Smooth muscle cell (in vitro differentiated cells): ENCODE measurements around the gene CDRT4. TPM values are rescaled to one million over a fixed set of nuclear protein-coding genes. Genes with fewer than 3 reads are reported as not detected.

Source experiments
- DNase-seq: peaks from one replicate; lab custom pipeline; 2025; ENCODE audit not compliant: unreplicated experiment; lab: John Stamatoyannopoulos, UW
- H2AFZ ChIP-seq: fragments of 200-600 bp; sonication (generic); 2 replicates; pipeline ENCODE4 v1.6.0; 2016; ENCODE audit warnings: antibody characterized with exemption, low read depth, mild to moderate bottlenecking
- H3F3A ChIP-seq: fragments of 200-600 bp; sonication (generic); 2 replicates; pipeline ENCODE4 v1.6.0; 2017; ENCODE audit warnings: antibody characterized with exemption, low read depth
- H3K27ac ChIP-seq: fragments of 200-600 bp; sonication (generic); 2 replicates; pipeline ENCODE4 v1.5.1; 2016; ENCODE audit warnings: low read depth, mild to moderate bottlenecking
- H3K27me3 ChIP-seq: fragments of 200-600 bp; sonication (generic); 2 replicates; pipeline ENCODE4 v1.6.1; 2016; ENCODE audit warnings: low read depth, mild to moderate bottlenecking
- H3K36me3 ChIP-seq: fragments of 200-600 bp; sonication (generic); 2 replicates; pipeline ENCODE4 v1.5.1; 2016; ENCODE audit warnings: low read depth
- H3K4me1 ChIP-seq: fragments of 200-600 bp; sonication (generic); 2 replicates; pipeline ENCODE4 v1.5.1; 2016; ENCODE audit warnings: low read depth
- H3K4me2 ChIP-seq: fragments of 200-600 bp; sonication (generic); 2 replicates; pipeline ENCODE4 v1.6.0; 2016; ENCODE audit warnings: mild to moderate bottlenecking
- H3K4me3 ChIP-seq: fragments of 200-600 bp; sonication (generic); 2 replicates; pipeline ENCODE4 v1.5.1; 2016; ENCODE audit warnings: mild to moderate bottlenecking
- H3K79me2 ChIP-seq: fragments of 200-600 bp; sonication (generic); 2 replicates; pipeline ENCODE4 v1.6.0; 2016; ENCODE audit warnings: low read depth, mild to moderate bottlenecking
- H3K9ac ChIP-seq: fragments of 200-600 bp; sonication (generic); 2 replicates; pipeline ENCODE4 v1.6.0; 2016; ENCODE audit warnings: low read depth
- H3K9me3 ChIP-seq: fragments of 200-600 bp; sonication (generic); replicated peaks from 2 replicates; pipeline ENCODE4 v1.5.1; 2016; ENCODE audit warnings: low read depth
- H4K20me1 ChIP-seq: fragments of 200-600 bp; sonication (generic); 2 replicates; pipeline ENCODE4 v1.6.0; 2016; ENCODE audit warnings: low read depth
- WGBS: methylation state at CpG from one replicate; pipeline ENCODE4 v1.1.7; 2016; ENCODE audit warnings: low lambda C conversion rate; 5-methylcytosine and 5-hydroxymethylcytosine counted together
- polyA plus RNA-seq: library from polyadenylated mRNA; unstranded; fragments of >200 nt; fragmentation: Nextera tagmentation; extraction: Ambion mirVana; gene quantifications from 2 replicates; pipeline ENCODE4 v1.2.1, GENCODE V29; 2016
- total RNA-seq: library from RNA; depleted of rRNA; stranded (reverse); fragments of >200 nt; gene quantifications from 2 replicates; pipeline ENCODE4 v1.2.3, GENCODE V29; 2014
- TF ChIP-seq, protein P1 (sequence below): fragments of 200-600 bp; sonication (generic); IDR thresholded peaks from 2 replicates; pipeline ENCODE4 v1.5.1; 2017; ENCODE audit warnings: borderline replicate concordance, mild to moderate bottlenecking, antibody characterized with exemption; ENCODE audit not compliant: insufficient read depth, poor library complexity, severe bottlenecking

Gene CDRT4
- total and polyA plus RNA-seq, 2 experiments from 2014 or later: 0.45 to 4.2 TPM

DNA sequence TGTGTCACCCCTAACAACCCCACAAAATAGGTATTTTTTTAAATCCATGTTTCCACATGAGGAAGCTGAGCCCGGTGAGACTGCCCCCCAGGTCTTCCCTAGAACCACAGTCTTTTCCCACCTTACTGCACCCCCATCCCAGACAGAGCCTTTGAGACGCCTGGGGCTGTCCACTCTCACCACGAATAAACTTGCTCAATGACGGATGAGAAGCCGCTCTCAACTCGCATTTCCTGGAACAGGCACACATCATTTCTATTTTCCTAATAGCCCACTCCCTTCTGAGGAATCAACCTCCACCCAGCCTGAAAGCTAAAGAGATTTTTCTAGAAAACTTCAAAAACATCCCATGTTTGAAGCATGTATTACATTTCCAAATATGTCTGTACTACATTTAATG is 14.1 kb upstream of the CDRT4 start:
- H3K9ac ChIP-seq: no peak overlapping the region
- no peak overlapping the region for H3K27ac ChIP-seq
- WGBS: 95% methylated on average over 6 of the region's 6 CpGs
- no peaks in the 10 kb centered on the region for H4K20me1 ChIP-seq
- no peak overlapping the region for H3K4me3 ChIP-seq
- H3K36me3 ChIP-seq: no peaks in the 10 kb centered on the region
- H3K79me2 ChIP-seq: no peaks in the 10 kb centered on the region
- no peak for DNase-seq
- no peaks in the 10 kb centered on the region for H3K4me1 ChIP-seq
- TF ChIP-seq, protein P1, sequence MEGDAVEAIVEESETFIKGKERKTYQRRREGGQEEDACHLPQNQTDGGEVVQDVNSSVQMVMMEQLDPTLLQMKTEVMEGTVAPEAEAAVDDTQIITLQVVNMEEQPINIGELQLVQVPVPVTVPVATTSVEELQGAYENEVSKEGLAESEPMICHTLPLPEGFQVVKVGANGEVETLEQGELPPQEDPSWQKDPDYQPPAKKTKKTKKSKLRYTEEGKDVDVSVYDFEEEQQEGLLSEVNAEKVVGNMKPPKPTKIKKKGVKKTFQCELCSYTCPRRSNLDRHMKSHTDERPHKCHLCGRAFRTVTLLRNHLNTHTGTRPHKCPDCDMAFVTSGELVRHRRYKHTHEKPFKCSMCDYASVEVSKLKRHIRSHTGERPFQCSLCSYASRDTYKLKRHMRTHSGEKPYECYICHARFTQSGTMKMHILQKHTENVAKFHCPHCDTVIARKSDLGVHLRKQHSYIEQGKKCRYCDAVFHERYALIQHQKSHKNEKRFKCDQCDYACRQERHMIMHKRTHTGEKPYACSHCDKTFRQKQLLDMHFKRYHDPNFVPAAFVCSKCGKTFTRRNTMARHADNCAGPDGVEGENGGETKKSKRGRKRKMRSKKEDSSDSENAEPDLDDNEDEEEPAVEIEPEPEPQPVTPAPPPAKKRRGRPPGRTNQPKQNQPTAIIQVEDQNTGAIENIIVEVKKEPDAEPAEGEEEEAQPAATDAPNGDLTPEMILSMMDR: no peak
- H3K9me3 ChIP-seq: no peaks in the 10 kb centered on the region
- H3K27me3 ChIP-seq: no peaks in the 10 kb centered on the region
- H2AFZ ChIP-seq: no peak overlapping the region
- H3F3A ChIP-seq: peaks cover 3% of the 10 kb centered on the region
- no peak overlapping the region for H3K4me2 ChIP-seq

DNA sequence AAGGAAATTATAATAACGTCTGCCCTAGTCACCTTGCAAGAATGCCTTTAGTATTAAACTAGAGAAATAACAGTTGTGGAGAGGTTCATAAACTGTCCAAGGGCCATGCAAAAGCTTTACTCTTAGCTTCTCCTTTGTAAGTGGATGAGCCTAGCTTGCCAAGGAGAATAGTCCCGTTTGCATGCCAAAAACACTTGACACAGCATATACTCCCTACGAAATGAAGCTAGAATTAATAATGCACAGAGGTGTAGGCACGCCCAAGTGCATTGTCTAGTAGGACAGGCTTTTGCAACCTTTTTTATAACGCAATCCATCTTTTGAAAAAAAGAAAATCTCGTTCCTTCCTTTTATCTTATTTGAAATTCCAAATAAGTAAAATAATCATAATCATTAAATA is 12.8 kb upstream of the CDRT4 start:
- H2AFZ ChIP-seq: no peak overlapping the region
- no peaks in the 10 kb centered on the region for H3K27me3 ChIP-seq
- H3K9ac ChIP-seq: no peak overlapping the region
- no peak overlapping the region for H3K4me3 ChIP-seq
- H3K79me2 ChIP-seq: no peaks in the 10 kb centered on the region
- H4K20me1 ChIP-seq: no peaks in the 10 kb centered on the region
- WGBS: 94% methylated on average over 6 of the region's 6 CpGs
- H3K9me3 ChIP-seq: no peaks in the 10 kb centered on the region
- TF ChIP-seq, protein P1: no peak
- peaks cover 3% of the 10 kb centered on the region for H3F3A ChIP-seq
- H3K27ac ChIP-seq: no peak overlapping the region
- no peaks in the 10 kb centered on the region for H3K4me1 ChIP-seq
- no peak for DNase-seq
- peak overlapping the region; percentile 4 for H3K4me2 ChIP-seq
- no peaks in the 10 kb centered on the region for H3K36me3 ChIP-seq

DNA sequence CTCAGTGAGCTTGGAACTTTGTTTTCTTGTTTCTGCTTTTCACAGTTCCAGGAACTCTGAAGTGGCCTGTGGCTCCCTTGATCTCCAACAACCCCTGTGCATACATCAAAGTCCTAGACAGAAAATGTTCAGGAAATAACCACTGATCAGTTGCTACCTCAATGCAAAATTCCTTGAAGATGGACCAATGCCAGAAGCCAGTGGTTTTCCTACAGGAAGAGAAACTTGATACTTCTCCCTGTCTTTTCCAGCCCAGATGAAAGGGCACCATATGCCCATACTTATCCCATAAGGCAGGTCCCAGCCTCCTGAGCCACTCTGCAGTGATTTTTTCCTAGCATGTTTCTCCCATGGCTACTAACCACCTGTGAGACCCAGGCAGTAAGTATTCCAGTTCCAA is 12.3 kb upstream of the CDRT4 start:
- Histone ChIP-seq H3K27me3 (no peaks in the 10 kb centered on the region), H3K36me3 (no peaks in the 10 kb centered on the region), H3K79me2 (no peaks in the 10 kb centered on the region), H3F3A (peaks cover 3% of the 10 kb centered on the region), H3K4me3 (no peak overlapping the region), H3K9ac (no peak overlapping the region), H3K27ac (no peak overlapping the region), H3K9me3 (no peaks in the 10 kb centered on the region), H2AFZ (no peak overlapping the region), H3K4me1 (no peaks in the 10 kb centered on the region), H3K4me2 (peak overlapping the region; percentile 4), H4K20me1 (no peaks in the 10 kb centered on the region)
- TF ChIP-seq, protein P1: no peak
- no peak for DNase-seq

DNA sequence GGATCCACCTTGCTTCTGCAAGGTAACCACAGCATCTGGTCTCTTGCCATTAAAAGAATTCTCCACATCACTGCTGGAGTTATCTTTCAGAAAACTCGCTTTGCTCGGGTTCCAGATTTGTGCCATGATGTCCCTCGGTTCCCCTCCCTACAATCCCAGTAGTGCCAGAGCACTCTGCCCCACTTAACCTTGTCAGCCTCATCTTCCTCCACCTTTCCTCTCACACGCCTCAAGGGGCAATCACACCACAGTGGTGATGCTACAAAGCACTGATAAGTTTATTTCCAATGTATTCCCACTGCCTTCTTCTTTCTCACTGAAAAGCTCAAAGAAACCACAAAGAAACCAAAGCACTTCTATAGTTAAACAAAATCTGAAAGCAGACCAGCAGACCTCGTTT is 11.4 kb upstream of the CDRT4 start:
- Histone ChIP-seq H3K4me1 (no peaks in the 10 kb centered on the region), H3K36me3 (no peaks in the 10 kb centered on the region), H3K4me2 (no peak overlapping the region), H3K79me2 (no peaks in the 10 kb centered on the region), H3F3A (peaks cover 3% of the 10 kb centered on the region), H3K27ac (no peak overlapping the region), H4K20me1 (no peaks in the 10 kb centered on the region), H3K9ac (no peak overlapping the region), H3K27me3 (no peaks in the 10 kb centered on the region), H3K4me3 (no peak overlapping the region), H2AFZ (no peak overlapping the region), H3K9me3 (no peaks in the 10 kb centered on the region)
- WGBS: 82% methylated on average over 5 of the region's 5 CpGs
- DNase-seq: no peak
- TF ChIP-seq, protein P1: no peak
